ENCODE results near the gene HTR2B. TPM values are rescaled to one million over a fixed set of nuclear protein-coding genes. Genes with fewer than 3 reads are reported as not detected.
A peak's percentile ranks its signal among the peaks of the same experiment; 100 is the strongest.

The HTR2B gene
- total RNA-seq, 2 experiments from 2014 or later: not detected

DNA sequence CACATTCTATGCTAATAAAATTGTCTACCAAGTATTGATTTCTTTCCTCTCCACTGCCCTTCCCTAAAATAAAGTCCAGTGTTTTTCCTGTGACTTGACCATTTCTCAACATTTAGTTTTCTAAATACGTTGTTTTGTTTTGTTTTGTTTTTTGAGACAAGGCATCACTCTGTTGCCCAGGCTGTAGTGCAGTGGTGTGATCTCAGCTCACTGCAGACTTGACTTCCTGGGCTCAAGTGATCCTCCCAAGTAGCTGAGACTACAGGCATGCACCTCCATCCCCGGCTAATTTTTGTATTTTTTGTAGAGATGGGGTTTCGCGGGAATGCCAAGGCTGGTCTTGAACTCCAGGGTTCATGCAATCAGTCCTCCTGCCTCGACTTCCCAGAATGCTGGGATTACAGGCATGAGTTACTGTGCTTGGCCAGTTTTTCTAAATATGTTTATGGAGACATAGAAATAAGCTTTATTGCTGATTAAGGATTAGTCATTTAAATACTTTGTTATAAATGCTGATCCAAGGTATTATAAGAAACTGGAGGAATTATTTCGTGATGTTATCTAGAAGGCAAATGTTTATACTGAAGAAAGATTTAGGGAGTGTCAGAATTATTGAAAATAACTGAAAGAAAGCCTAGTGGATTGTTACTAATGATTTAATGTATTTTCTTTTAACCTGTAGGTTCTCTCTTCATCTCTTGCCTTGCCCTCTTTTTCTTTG, 5.7 kb upstream of the HTR2B start:
- Mint-ChIP-seq H3K4me3 (no peak overlapping the region), H3K27me3 (ENCODE audit: low read depth) (no peaks in the 10 kb centered on the region), H3K36me3 (ENCODE audit: low read depth) (no peaks in the 10 kb centered on the region), H3K27ac (peak overlapping the region; percentile 42), H3K9me3 (ENCODE audit: insufficient read depth) (no peaks in the 10 kb centered on the region), H3K4me1 (ENCODE audit: low read depth) (peaks cover under 1% of the 10 kb centered on the region)
- no peak for ATAC-seq
- no peak for DNase-seq
- ChIA-PET CTCF (no interaction called here), POLR2A (no interaction called here)

DNA sequence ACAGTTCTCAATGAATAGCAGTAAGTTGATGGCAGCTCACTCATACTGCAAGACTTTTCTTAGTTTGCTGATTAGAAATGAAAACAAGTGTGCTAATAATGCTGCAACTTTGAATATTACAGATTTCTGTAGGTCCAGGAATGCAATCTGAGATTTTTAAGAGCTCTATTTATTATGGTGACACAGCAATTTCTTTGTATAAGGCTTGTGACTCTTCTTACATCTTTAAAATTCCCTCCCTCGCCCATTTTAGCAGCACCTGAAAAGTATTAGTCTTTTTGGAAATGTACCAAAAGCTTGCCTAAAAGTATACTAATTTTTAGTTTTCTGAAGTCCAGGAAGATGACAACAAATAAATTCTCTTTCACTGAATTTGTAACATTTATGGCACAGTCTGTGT, 4.4 kb upstream of the HTR2B start:
- POLR2A ChIA-PET: no interaction called here
- no peak for DNase-seq
- H3K9me3 Mint-ChIP-seq (ENCODE audit: insufficient read depth): no peaks in the 10 kb centered on the region
- H3K4me3 Mint-ChIP-seq: no peak overlapping the region
- H3K36me3 Mint-ChIP-seq (ENCODE audit: low read depth): no peaks in the 10 kb centered on the region
- peaks cover 11% of the 10 kb centered on the region for H3K4me1 Mint-ChIP-seq (ENCODE audit: low read depth)
- CTCF ChIA-PET: interaction anchor here (0.6 to 0.8 kb wide), 3 partner anchors 9 to 323 kb away, joined by 3 to 4 read pairs (median 3); no protein-coding TSS in a partner anchor
- H3K27ac Mint-ChIP-seq: no peak overlapping the region
- no peak for ATAC-seq
- no peaks in the 10 kb centered on the region for H3K27me3 Mint-ChIP-seq (ENCODE audit: low read depth)

DNA sequence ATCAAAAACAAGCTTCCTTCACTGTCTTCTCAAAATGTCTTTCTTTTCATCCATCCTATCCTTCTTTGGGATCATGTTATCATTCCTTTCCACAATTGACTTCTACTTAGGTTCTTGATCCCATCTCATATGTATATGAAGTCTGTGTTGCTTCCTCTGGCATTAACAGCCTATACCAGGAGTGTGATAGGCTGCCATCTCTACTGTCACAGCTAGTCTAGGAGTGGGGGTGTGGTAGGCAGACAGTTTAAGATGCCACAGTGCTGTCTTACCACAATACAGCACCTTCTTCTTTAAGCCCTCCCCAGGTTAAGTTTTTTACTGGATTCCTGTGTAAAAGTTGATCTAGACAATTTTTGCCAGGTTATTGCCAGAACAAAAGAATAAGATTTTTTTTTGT, 3.7 kb upstream of the HTR2B start:
- CTCF ChIA-PET: interaction anchor here (0.7 to 1.2 kb wide), 5 partner anchors 9 to 78 kb away, joined by 3 to 5 read pairs (median 3); no protein-coding TSS in a partner anchor
- Mint-ChIP-seq H3K4me1 (ENCODE audit: low read depth) (peaks cover 14% of the 10 kb centered on the region), H3K9me3 (ENCODE audit: insufficient read depth) (no peaks in the 10 kb centered on the region), H3K27ac (no peak overlapping the region), H3K36me3 (ENCODE audit: low read depth) (no peaks in the 10 kb centered on the region), H3K27me3 (ENCODE audit: low read depth) (no peaks in the 10 kb centered on the region), H3K4me3 (no peak overlapping the region)
- DNase-seq (no peak), ATAC-seq (no peak)
- POLR2A ChIA-PET: no interaction called here

DNA sequence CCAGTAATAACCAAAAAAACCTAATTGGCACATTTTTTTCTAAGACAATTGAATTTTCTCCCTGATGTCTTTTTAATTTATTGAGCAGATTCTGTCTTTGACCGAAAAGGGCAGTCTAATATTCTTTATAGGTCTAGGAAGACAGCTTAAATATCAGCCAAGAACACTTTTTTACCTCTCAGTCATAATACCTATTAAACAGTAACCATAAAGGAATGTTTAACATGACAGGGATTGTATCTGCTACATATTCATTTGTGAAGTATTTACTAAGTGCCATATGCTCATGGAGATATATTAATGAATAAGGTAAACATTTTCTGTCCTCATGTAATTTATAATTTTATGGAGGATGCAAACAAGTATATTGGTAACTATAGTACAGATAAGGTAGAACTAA, 3.1 kb upstream of the HTR2B start:
- H3K4me3 Mint-ChIP-seq: no peak overlapping the region
- H3K9me3 Mint-ChIP-seq (ENCODE audit: insufficient read depth): no peaks in the 10 kb centered on the region
- no peak overlapping the region for H3K27ac Mint-ChIP-seq
- no peak for DNase-seq
- peaks cover 2% of the 10 kb centered on the region for H3K36me3 Mint-ChIP-seq (ENCODE audit: low read depth)
- peaks cover 17% of the 10 kb centered on the region for H3K4me1 Mint-ChIP-seq (ENCODE audit: low read depth)
- ATAC-seq: no peak
- CTCF ChIA-PET: interaction anchor here (0.8 to 1.2 kb wide), 3 partner anchors 15 to 75 kb away, joined by 3 to 5 read pairs (median 3); no protein-coding TSS in a partner anchor
- H3K27me3 Mint-ChIP-seq (ENCODE audit: low read depth): no peaks in the 10 kb centered on the region
- POLR2A ChIA-PET: no interaction called here

DNA sequence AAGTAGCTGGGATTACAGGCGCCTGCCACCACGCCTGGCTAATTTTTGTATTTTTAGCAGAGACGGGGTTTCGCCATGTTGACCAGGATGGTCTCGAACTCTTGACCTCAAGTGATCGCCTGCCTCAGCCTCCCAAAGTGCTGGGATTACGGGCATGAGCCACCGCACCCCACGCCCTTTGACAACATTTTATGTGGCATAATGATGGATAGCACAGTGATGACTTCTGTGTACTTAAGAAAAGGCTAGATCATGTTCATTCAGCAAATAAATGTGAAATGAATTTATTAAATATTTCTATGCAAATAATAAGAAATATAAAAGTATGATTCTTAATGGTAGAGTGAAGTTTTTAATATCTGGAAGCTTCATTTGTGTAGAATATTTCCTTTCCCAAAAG, 2.6 kb upstream of the HTR2B start:
- Mint-ChIP-seq H3K27me3 (ENCODE audit: low read depth) (no peaks in the 10 kb centered on the region), H3K4me3 (no peak overlapping the region), H3K4me1 (ENCODE audit: low read depth) (peaks cover 17% of the 10 kb centered on the region), H3K9me3 (ENCODE audit: insufficient read depth) (no peaks in the 10 kb centered on the region), H3K27ac (no peak overlapping the region), H3K36me3 (ENCODE audit: low read depth) (peaks cover 2% of the 10 kb centered on the region)
- ATAC-seq (no peak), DNase-seq (no peak)
- ChIA-PET POLR2A (no interaction called here), CTCF (interaction anchor here (1.1 to 1.2 kb wide), 2 partner anchors 23 to 75 kb away, joined by 3 to 5 read pairs; no protein-coding TSS in a partner anchor)

DNA sequence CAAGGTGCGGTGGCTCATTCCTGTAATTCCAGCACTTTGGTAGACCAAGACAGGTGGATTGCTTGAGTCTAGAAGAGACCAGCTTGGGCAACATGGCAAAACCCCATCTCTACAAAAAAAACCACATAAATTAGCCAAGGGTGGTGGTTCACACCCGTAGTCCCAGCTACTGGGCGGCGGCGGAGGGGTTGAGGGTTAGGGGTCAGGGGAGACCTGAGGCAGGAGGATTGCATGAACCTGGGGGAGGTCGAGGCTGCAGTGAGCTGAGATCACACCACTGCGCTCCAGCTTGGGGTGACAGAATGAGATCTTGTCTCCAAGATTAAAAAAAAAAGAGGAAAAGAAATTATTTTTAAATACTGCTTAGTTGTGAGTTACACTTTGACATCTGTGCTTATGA, 1.3 kb upstream of the HTR2B start:
- Mint-ChIP-seq H3K4me3 (no peak overlapping the region), H3K27ac (no peak overlapping the region), H3K9me3 (ENCODE audit: insufficient read depth) (no peaks in the 10 kb centered on the region), H3K36me3 (ENCODE audit: low read depth) (peaks cover 2% of the 10 kb centered on the region), H3K4me1 (ENCODE audit: low read depth) (peaks cover 17% of the 10 kb centered on the region), H3K27me3 (ENCODE audit: low read depth) (no peaks in the 10 kb centered on the region)
- ChIA-PET CTCF (interaction anchor here (1.2 to 2.2 kb wide), 2 partner anchors 22 to 139 kb away, joined by 3 to 9 read pairs; no protein-coding TSS in a partner anchor), POLR2A (no interaction called here)
- no peak for ATAC-seq
- no peak for DNase-seq

DNA sequence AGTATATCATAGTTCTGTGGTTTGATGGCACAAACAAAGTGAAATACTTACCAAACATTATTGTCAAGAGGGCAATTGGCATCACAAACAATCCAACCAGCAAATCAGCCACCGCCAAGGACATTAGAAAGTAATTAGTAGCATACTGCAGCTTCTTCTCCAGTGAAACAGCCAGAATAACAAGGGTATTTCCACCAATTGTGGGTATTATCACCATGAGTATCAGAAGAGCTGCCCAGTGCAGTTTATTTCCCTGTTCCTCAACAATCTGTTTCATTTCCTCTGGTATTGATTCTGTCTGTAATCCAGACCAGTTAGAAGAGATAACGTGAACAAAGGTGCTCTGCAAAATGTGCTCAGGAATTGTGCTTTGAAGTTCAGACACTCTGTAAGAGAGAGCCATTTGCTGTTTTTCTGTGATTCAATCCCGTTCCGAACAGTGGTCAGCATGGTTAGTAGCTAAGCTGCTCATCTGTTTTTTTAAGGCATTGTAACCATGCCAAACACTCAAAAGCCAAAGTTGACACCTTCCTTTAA, 1.4 kb downstream of the HTR2B start:
- no peak for DNase-seq
- POLR2A ChIA-PET: interaction anchor here (0.6 kb wide), 2 partner anchors 282 to 329 kb away, joined by 3 read pairs; no protein-coding TSS in a partner anchor
- no peak overlapping the region for H3K27ac Mint-ChIP-seq
- H3K4me3 Mint-ChIP-seq: no peak overlapping the region
- H3K4me1 Mint-ChIP-seq (ENCODE audit: low read depth): peaks cover 17% of the 10 kb centered on the region
- no peak for ATAC-seq
- CTCF ChIA-PET: interaction anchor here (0.8 to 1.2 kb wide), 2 partner anchors 19 to 328 kb away, joined by 3 read pairs; no protein-coding TSS in a partner anchor
- no peaks in the 10 kb centered on the region for H3K9me3 Mint-ChIP-seq (ENCODE audit: insufficient read depth)
- peaks cover 4% of the 10 kb centered on the region for H3K36me3 Mint-ChIP-seq (ENCODE audit: low read depth)
- no peaks in the 10 kb centered on the region for H3K27me3 Mint-ChIP-seq (ENCODE audit: low read depth)

DNA sequence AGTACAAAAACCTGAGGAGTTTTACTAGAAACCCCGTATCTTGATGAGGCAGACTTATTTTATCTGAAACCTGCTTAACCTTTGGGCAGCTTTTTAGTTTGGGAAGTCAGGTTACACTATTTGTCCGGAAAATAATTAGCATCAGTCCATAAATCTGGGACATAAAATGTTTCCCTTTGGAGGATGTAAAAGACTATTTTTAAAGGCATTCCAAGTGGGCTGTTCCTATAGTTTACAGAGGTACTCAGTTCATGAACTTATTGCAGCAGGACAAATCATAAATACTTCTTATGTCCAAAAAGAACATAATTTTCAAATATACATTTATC, 6.3 kb downstream of the HTR2B start:
- no peak for DNase-seq
- Mint-ChIP-seq H3K27ac (no peak overlapping the region), H3K9me3 (ENCODE audit: insufficient read depth) (no peaks in the 10 kb centered on the region), H3K4me1 (ENCODE audit: low read depth) (peaks cover 3% of the 10 kb centered on the region), H3K36me3 (ENCODE audit: low read depth) (peaks cover 4% of the 10 kb centered on the region), H3K4me3 (no peak overlapping the region), H3K27me3 (ENCODE audit: low read depth) (no peaks in the 10 kb centered on the region)
- ATAC-seq: no peak
- POLR2A ChIA-PET: no interaction called here
- CTCF ChIA-PET: no interaction called here

DNA sequence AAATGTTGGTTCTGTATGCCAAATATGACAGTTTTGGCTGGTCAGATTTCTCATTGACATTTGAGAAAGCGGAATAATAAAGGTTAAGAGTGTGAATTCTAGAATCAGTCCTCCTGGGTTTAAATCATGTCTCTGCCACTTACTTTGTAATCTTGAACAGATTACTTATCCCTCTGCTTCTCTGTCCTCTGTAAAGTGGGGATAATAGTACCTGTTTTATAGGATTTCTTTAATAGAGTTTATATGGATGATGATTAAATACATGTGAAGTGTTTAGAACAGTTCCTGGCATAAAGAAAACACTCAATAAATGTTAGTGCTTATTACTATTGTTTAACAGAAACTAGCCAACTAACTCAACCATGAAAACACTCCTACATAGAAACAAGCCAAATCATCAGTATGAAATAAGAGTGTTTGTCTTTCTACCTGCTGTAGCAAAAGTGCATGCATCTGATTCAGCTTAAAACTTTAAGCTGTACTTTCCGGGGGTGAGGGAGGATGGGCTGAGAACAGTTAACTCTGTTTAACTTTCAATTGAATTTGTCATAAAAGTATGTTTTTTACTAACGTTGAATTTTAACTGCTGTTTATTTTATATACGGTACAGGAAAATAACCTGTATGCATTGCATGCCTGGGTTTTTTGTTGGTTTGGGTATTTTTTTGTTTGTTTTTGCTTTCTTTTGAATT, 6.8 kb downstream of the HTR2B start:
- Mint-ChIP-seq H3K36me3 (ENCODE audit: low read depth) (peaks cover 2% of the 10 kb centered on the region), H3K27ac (no peak overlapping the region), H3K4me1 (ENCODE audit: low read depth) (no peaks in the 10 kb centered on the region), H3K4me3 (no peak overlapping the region), H3K9me3 (ENCODE audit: insufficient read depth) (no peaks in the 10 kb centered on the region), H3K27me3 (ENCODE audit: low read depth) (no peaks in the 10 kb centered on the region)
- DNase-seq: no peak
- ChIA-PET POLR2A (no interaction called here), CTCF (no interaction called here)
- ATAC-seq: no peak

DNA sequence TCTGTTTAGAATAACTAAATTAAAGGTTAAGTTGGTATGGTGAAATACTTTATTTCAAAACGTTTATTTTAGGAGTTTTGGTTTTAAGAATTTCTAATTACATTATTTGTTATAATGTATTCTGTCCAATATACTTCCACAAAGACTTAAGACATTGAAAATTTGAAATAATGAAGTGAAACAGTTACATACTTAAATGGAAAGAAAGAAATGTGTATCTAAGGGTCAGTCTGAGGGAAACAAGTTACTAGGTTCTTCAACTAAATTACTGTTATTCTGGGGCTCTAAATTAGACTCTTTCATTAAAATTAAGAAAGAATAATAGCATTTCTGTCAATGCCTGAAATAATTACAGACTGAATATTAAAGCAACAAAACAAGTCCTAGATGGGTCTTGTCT, 7.7 kb downstream of the HTR2B start:
- no peak for DNase-seq
- H3K36me3 Mint-ChIP-seq (ENCODE audit: low read depth): peaks cover 6% of the 10 kb centered on the region
- no peaks in the 10 kb centered on the region for H3K27me3 Mint-ChIP-seq (ENCODE audit: low read depth)
- H3K4me3 Mint-ChIP-seq: no peak overlapping the region
- ChIA-PET POLR2A (no interaction called here), CTCF (no interaction called here)
- no peak overlapping the region for H3K27ac Mint-ChIP-seq
- H3K9me3 Mint-ChIP-seq (ENCODE audit: insufficient read depth): no peaks in the 10 kb centered on the region
- ATAC-seq: no peak
- no peaks in the 10 kb centered on the region for H3K4me1 Mint-ChIP-seq (ENCODE audit: low read depth)

DNA sequence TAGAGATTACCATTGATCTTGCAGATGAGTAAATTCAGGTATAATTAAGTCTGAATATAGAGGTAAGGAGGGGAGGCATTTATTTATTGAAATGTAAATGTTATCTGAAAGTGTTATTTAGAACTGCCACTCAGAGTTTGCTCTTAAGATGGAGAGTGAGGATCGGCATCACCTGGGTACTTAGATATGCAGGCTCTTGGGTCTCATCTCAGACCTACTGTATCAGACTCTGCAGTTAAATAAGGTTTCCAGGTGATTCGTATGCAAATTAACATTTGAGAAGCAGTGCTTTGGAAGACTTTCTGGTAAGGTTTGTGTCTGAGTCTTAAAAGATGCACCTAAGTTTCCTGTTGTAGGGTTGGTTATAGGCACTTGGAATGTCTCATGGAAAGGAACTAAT, 9.2 kb downstream of the HTR2B start:
- CTCF ChIA-PET: interaction anchor here (0.6 to 1.1 kb wide), 2 partner anchors 13 to 562 kb away, joined by 3 to 4 read pairs; no protein-coding TSS in a partner anchor
- H3K4me1 Mint-ChIP-seq (ENCODE audit: low read depth): no peaks in the 10 kb centered on the region

DNA sequence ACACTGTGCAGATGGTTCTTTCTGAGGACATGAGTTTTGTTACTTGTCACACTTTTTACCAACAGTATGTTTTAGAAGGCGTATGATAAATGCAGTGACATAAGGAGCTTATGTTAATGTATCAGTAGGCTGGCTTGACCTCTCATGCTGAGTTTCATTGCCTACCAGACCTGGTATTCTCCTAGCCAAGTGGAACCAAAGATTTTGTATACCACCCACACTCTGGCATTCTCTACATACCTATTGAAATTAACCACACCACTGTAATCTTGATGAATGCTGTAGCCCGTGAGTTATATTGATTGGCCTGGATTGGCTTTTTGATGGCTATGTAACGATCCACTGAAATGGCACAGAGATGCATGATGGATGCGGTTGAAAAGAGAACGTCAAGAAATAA, 11.4 kb downstream of the HTR2B start:
- Mint-ChIP-seq H3K4me1 (ENCODE audit: low read depth) (no peaks in the 10 kb centered on the region), H3K27me3 (ENCODE audit: low read depth) (no peaks in the 10 kb centered on the region), H3K9me3 (ENCODE audit: insufficient read depth) (no peaks in the 10 kb centered on the region), H3K4me3 (no peak overlapping the region), H3K36me3 (ENCODE audit: low read depth) (peaks cover 26% of the 10 kb centered on the region), H3K27ac (no peak overlapping the region)
- ChIA-PET POLR2A (no interaction called here), CTCF (interaction anchor here (1.0 to 3.0 kb wide), 2 partner anchors 10 to 15 kb away, joined by 3 to 14 read pairs; no protein-coding TSS in a partner anchor)
- no peak for ATAC-seq
- no peak for DNase-seq

More for the DNA sequence above, 9.2 kb downstream of the HTR2B start:
- POLR2A ChIA-PET: no interaction called here
- Mint-ChIP-seq H3K27me3 (ENCODE audit: low read depth) (no peaks in the 10 kb centered on the region), H3K36me3 (ENCODE audit: low read depth) (peaks cover 11% of the 10 kb centered on the region), H3K4me3 (no peak overlapping the region), H3K27ac (no peak overlapping the region), H3K9me3 (ENCODE audit: insufficient read depth) (no peaks in the 10 kb centered on the region)
- no peak for DNase-seq
- ATAC-seq: no peak

All from activated CD8-positive, alpha-beta T cell treated with anti-CD3 and anti-CD28 coated beads, Interleukin-2, amount 10 ng/mL, durations not matched to agents 7 days and 5 days (primary cell).